GM12872 (cell line): ENCODE results near the gene ERCC8.

Experiments used
- TF ChIP-seq, protein P1 (sequence below): IDR thresholded peaks from 3 replicates; pipeline ENCODE4 v1.5.1; 2011; ENCODE audit warnings: low read depth, mild to moderate bottlenecking, low read length, moderate library complexity; ENCODE audit not compliant: insufficient read depth

Gene ERCC8, protein sequence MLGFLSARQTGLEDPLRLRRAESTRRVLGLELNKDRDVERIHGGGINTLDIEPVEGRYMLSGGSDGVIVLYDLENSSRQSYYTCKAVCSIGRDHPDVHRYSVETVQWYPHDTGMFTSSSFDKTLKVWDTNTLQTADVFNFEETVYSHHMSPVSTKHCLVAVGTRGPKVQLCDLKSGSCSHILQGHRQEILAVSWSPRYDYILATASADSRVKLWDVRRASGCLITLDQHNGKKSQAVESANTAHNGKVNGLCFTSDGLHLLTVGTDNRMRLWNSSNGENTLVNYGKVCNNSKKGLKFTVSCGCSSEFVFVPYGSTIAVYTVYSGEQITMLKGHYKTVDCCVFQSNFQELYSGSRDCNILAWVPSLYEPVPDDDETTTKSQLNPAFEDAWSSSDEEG

DNA sequence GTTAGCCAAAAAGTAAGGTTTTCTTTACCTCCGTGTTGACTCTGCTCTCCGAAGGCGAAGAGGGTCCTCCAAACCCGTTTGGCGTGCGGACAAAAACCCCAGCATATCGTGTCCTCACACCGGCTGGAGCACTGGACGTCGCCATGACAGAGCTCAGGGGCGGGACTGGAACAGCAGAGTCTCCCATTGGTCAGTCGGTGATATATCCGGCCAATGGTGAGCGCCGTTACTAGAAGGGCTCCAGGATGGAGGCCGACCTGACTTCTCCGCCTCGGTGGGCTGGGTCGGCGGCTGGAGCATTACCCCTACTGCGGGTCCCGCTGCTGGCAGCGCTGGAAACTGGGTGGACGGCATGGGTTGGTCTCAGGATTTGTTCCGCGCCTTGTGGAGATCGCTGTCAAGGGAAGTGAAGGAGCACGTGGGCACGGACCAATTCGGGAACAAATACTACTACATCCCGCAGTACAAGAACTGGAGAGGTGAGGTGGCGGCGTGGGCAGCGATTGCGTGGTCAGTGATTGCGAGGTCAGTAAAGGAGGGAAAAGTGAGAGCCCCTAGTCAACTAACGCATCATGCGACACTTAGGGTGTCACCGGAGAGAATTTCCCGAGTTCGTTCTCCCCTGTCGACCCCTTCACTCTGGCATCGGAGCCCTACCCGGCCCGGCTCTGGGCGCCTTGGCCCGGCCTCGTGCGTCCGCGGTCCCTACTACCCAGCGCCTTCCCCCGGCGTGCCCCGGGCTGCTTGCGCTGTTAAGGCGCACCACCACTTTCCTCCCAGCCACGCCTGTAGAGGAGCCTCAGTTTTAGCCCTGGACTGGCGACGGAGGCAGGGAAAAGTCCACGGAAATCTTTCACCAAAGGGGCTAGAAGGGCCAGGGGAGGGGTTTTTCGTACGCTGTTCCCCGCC lies at the start of gene ERCC8, which contains the start of gene NDUFAF2:
ERCC8 (minus strand) TSS at position 167 of the 909 bp plus-strand sequence; CDS start at position 105, 62 bp downstream.
NDUFAF2 (plus strand) TSS at position 302 of the 909 bp plus-strand sequence; CDS start at position 353, 51 bp downstream.
- TF ChIP-seq, protein P1, sequence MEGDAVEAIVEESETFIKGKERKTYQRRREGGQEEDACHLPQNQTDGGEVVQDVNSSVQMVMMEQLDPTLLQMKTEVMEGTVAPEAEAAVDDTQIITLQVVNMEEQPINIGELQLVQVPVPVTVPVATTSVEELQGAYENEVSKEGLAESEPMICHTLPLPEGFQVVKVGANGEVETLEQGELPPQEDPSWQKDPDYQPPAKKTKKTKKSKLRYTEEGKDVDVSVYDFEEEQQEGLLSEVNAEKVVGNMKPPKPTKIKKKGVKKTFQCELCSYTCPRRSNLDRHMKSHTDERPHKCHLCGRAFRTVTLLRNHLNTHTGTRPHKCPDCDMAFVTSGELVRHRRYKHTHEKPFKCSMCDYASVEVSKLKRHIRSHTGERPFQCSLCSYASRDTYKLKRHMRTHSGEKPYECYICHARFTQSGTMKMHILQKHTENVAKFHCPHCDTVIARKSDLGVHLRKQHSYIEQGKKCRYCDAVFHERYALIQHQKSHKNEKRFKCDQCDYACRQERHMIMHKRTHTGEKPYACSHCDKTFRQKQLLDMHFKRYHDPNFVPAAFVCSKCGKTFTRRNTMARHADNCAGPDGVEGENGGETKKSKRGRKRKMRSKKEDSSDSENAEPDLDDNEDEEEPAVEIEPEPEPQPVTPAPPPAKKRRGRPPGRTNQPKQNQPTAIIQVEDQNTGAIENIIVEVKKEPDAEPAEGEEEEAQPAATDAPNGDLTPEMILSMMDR: no peak

DNA sequence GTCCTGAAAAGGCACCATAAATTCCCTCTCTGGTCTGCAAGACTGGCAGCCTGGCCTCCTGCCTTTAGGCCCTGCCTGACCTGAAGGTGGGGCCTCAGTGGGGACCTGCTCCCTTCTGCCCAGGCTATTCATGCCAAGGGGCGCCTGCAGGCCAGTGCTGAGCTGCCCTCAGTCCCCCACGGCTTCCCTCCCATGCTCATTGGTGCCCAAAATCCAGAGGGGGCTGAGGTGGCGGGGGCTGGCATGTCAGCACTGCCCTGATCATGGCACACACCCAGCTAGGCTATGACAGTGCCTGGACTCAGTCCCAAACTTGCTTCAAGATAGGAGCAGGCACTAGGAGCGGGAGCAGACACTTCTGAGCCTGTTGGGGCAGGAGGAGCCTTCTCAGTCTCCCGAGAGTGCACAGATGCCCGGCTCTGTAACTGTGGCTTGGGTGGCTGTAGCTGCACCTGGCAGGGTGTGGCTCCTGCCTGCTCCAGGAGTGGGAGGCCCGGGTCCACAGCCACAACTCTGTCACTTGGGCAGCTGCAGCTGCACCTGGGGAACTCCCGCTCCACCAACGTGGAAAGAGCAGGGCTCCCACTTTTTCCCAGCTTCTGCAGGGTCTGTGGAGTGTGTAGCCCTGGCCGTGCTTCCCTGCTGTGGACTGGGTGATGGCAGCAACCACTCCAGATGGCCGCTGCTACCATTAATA lies 49.2 kb upstream of the ERCC8 start:
- TF ChIP-seq, protein P1: no peak

DNA sequence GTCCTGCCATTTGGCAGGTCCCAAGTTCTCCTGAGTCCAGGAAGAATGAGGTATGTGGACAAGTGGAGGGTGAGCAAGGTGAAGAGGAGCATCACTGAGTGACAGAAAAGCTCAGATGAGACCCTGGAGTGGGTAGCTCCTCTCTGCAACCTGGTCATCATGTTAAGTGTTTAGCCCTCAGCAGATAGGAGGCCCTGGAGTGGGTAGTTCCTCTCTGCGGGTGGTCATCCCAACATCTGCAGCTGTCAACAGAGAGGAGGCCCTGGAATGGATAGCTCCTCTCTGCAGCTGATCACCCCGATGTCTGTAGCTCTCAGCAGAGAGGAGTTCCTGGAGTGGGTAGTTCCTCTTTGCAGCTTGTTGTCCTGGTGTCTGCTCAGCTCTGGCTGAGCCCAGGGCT lies 48.6 kb upstream of the ERCC8 start:
- TF ChIP-seq, protein P1: no peak

DNA sequence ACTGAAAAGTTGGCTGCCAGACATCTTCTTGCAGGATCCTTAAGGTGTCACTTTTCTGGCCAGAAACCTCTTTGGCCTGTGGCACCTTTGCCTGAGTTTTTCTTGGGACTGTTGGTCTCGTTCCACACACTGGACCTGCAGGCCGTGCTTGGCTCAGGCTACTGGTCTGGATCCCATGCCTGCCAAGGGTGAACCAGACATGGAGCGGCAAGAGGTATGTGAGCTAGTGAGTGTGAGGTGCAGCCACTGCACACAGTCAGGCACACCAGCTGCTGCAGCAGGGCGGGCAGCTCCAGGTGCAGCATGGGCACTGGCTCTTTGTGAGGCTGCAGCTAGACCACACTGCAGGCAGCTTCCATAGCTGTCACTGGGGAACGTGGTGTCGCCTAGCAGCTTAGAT lies 48.0 kb upstream of the ERCC8 start:
- TF ChIP-seq, protein P1: no peak

DNA sequence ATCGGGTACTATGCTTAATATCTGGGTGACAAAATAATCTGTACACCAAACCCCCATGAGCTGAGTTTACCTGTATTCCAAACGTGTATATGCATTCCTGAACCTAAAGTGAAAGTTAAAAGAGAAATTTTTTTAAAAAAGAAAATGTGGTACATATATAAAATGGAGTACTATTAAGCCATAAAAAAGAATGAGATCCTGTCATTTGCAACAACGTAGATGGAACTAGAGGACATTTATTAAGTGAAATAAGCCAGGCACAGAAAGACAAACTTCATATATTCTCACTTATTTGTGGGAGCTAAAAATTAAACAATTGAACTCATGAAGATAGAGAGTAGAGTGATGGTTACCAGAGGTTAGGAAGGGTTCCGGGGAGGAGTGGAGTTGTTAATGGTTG lies 44.9 kb upstream of the ERCC8 start:
- TF ChIP-seq, protein P1: no peak

DNA sequence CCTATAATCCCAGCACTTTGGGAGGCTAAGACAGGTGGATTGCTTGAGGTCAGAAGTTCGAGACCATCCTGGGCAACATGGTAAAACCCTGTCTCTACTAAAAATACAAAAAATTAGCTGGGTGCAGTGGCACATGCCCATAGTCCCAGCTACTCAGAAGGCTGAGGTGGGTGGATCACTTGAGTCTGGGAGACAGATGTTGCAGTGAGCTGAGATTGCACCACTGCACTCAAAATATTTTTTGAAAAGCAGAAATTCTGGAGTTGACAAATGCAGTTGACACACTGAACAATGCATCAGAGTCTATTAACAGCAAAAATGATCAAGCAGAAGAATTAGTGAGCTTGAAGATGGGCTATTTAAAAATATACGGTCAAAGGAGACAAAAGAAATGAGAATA lies 35.6 kb upstream of the ERCC8 start:
- TF ChIP-seq, protein P1: no peak
